NB4 (cell line): Measurements from ENCODE around the gene COL4A2.

Source experiments
- MYC ChIP-seq: IDR thresholded peaks from 2 replicates; pipeline ENCODE4 v1.6.1; 2011; ENCODE audit warnings: low read depth, low read length
- POLR2A ChIP-seq: IDR thresholded peaks from 2 replicates; pipeline ENCODE4 v1.6.1; 2011; ENCODE audit warnings: mild to moderate bottlenecking; ENCODE audit not compliant: insufficient read length; ENCODE audit errors: extremely low read depth
- TF ChIP-seq, protein P1 (sequence below): IDR thresholded peaks from one replicate; pipeline ENCODE4 v1.5.1; 2012; ENCODE audit warnings: low read depth, low read length
- TF ChIP-seq, protein P2 (sequence below): IDR thresholded peaks from 2 replicates; pipeline ENCODE4 v1.6.1; 2011; ENCODE audit warnings: low read depth, low read length

DNA sequence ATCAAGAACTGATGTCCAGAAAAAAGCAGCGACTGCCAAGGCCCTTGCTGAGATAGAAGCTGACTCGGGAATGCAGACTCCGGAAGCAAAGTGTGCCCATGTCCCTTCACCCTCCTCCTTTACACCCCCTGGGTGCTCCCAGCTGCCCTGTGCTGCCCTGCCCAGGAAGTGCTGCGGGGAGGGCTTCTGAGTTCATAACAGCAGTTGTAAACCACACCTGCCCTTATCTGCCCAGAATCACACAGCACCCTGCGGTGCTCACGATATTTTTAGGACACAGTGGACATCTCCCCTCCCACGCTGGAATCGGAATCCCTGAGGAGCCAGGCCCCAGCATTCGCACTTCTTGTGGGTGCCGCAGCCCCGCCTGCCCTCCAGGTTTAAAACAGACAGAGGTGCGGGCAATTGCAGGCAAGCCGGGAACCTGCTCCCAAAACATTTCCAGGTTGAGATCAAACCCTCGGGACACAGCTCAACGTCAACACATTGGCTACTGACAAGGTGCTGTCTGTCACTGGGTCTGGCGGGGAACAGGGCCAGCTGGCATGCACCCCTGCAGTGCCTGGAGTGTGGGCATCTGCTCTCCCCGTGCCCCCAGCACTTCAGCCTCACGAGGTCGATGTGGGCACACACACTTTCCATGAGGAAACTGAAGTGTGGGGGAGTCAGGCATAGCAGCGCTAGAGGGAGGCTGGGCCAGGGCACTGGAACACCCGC, 217.6 kb downstream of the COL4A2 start:
- TF ChIP-seq POLR2A = no peak
- TF ChIP-seq, protein P1, sequence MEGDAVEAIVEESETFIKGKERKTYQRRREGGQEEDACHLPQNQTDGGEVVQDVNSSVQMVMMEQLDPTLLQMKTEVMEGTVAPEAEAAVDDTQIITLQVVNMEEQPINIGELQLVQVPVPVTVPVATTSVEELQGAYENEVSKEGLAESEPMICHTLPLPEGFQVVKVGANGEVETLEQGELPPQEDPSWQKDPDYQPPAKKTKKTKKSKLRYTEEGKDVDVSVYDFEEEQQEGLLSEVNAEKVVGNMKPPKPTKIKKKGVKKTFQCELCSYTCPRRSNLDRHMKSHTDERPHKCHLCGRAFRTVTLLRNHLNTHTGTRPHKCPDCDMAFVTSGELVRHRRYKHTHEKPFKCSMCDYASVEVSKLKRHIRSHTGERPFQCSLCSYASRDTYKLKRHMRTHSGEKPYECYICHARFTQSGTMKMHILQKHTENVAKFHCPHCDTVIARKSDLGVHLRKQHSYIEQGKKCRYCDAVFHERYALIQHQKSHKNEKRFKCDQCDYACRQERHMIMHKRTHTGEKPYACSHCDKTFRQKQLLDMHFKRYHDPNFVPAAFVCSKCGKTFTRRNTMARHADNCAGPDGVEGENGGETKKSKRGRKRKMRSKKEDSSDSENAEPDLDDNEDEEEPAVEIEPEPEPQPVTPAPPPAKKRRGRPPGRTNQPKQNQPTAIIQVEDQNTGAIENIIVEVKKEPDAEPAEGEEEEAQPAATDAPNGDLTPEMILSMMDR = no peak
- TF ChIP-seq, protein P2, sequence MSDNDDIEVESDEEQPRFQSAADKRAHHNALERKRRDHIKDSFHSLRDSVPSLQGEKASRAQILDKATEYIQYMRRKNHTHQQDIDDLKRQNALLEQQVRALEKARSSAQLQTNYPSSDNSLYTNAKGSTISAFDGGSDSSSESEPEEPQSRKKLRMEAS = no peak
- no peak for TF ChIP-seq MYC
